GM18873 (cell line): ENCODE results near the gene TCP11L1.

Experiments used
- ATAC-seq: cut with Tn5 transposase; IDR thresholded peaks from one replicate; pipeline ENCODE4 v1.9.1; 2021; ENCODE audit warnings: mild to moderate bottlenecking, moderate library complexity, moderate number of reproducible peaks; ENCODE audit not compliant: unreplicated experiment, low FRiP score

Gene TCP11L1, protein sequence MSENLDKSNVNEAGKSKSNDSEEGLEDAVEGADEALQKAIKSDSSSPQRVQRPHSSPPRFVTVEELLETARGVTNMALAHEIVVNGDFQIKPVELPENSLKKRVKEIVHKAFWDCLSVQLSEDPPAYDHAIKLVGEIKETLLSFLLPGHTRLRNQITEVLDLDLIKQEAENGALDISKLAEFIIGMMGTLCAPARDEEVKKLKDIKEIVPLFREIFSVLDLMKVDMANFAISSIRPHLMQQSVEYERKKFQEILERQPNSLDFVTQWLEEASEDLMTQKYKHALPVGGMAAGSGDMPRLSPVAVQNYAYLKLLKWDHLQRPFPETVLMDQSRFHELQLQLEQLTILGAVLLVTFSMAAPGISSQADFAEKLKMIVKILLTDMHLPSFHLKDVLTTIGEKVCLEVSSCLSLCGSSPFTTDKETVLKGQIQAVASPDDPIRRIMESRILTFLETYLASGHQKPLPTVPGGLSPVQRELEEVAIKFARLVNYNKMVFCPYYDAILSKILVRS

DNA sequence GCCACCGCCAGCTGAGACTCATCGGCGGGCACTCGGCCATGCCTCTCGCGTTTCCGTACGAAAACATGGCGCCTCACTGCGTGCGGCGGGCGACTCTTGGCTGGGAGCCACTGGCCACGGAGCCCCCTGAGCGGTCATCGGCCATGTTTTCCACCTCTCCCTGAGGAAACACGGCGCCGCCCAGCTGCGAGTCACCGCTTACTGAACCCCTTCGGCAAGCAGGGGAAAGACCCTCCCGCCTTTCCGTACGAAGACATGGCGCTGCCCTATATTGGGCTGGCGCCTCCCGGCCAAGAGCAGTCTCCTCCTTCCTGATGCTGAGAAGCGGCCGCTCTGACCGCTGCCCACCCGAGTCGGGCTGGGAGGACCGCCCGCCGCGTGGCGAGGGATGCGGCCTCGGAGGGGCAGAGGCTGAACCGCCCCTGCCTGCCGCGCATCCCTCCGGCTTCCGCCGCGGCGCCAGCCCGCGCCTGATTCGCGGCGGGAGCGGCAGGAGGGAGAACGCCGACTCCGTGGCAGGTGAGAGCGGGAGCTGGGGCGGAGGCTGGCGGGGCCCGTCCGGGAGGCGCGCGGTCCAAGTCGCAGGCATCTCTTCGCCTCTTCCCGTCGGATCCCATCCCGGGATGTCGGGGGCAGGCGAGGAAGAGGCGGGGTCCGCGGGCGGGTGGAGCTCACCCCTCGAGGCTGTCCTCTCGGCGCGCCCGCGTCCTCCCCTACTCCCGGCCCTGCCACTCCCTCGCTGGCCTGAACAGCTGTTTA, at the start of gene TCP11L1:
TSS of gene TCP11L1 (plus strand) at position 299 of the 759 bp plus-strand sequence. CDS start 4,202 bp downstream, outside the sequence.
- ATAC-seq = peak; percentile 76

DNA sequence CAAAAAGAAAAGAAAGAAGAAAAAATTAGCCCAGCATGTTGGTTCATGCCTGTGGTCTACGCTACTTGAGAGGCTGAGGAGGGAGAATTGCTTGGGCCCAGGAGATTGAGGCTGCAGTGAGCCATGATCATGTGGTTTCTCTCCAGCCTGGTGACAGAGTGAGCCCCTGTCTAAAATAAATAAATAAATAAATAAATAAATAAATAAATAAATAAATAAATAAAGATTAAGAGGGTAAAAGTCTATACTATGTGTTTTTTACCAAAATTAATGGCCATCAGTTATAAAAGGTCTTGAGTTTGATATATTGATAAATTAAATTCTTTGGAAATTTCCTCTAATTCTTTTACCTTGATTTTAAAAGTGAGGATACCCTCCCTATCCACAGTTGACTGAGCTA, 48.9 kb upstream of the TCP11L1 start:
- ATAC-seq = no peak

DNA sequence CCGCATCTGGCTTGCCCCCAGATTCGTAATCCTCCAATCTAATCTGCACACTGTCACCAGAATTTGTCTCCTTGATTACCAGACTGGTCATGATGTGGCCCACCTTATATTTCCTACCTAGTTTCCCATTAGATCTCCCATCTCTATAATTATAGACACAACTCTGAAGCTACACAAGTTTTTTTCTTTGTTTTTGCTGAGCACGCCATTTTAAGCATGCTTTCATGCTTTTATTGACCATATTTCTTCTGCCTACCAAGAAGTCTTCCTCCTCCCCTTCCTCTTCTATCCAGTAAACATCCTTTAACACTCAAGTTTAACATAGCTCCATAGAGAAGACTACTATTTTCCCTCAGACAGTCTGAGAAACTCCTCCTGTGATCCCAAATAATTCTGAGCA, 47.9 kb upstream of the TCP11L1 start:
- no peak for ATAC-seq

DNA sequence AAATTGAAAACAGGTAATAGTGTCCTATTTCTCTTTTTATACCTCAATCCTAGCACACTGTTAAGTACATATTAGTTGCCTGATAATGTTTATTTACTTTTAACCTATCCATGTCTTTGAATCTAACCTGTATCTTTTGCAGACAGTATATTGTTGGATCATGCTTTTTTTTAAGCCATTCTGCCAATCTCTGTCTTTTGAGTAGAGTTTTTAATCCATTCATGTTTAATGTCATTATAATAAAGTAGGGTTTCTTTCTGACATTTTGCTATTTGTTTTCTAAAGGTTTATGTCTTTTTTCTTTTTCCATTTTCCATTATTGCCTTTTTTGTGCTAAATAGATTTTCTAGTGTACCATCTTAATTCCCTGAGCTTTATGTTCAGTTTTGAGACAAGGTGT, 47.5 kb upstream of the TCP11L1 start:
- no peak for ATAC-seq

DNA sequence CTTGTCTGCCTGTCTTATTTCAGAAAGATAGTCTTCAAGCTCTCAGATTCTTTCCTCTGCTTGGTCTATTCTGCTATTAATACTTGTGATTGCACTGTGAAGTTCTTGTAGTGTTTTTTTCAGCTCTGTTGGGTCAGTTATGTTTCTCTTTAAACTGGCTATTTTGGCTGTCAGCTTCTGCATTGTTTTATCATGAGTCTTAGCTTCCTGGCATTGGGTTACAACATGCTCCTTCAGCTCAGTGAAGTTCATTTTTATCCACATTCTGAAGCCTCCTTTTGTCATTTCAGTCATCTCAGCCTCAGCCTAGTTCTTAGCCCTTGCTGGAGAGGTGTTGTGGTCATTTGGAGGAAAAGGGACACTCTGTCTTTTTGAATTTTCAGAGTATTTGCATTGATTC, 39.2 kb upstream of the TCP11L1 start:
- no peak for ATAC-seq

DNA sequence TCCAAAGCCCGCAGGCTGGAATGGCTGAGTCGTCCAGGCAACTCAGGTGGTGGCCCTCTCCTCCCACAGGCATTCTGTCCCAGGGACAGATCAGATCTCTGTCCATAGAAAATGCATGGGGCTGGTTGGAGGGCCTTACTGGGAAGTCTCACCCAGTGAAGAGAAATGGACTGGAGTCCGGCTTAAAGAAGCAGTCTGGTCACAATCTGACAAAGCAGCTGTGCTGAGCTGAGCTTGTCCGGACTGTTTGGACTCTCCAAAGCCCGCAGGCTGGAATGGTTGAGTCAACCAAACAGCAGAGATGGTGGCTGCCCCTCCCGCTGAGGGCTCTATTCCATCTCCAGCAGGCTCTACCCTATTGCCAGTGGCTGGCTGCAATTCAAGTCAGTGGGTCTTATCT, 38.1 kb upstream of the TCP11L1 start:
- no peak for ATAC-seq

DNA sequence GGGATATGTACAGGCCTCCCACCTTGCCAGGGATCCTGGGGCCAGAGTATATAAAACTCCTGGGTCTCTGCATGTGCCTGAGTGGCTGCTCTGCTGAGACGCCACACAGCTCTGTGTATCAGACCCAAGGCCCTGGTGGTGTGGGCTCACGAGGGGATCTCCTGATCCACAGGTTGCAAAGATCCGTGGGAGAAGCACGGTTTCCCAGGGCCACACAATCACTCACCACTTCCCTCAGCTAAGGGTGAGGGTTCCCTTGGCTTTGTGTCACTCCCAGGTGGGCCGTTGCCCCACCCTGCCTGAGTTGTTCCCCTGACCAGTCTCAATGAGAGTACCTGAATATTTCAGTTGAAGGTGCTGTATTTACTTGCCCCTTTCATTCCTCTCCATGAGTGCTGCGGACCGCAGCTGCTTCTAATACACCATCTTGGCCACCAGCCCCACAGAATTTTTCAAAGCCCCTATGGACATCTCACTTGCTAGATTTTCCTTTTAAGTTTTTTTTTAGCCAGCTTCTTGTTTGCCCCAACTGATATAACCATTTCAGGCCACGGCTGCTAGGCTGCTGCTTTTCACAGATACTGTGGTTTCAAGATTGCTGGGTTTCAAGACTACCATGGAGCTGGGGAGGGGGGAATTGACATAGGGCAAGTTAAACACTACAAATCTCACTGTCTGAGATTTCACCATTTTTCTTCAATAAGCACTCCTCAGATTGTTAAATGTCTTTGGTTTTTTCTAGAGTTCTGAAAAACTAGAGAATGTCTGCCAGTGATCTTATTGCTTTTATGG, 37.4 kb upstream of the TCP11L1 start:
- ATAC-seq = no peak

DNA sequence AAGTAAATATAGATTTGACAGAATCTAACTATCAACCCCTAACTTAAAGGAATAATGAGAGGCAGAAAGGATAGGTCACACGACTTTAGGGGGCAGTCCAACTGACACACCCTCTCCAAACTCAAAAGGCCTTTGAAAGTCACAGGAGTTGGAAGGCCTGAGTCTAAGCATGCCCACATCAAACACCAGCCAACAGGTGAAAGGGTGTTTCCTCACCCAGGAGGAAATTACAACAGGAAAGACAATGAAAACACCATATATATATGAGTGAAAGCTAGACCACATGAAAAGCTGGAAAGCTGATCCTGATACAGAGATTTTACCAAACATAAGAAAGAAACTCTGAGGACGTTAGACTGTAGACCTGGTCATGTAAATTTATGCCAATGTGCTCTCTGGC, 34.2 kb upstream of the TCP11L1 start:
- no peak for ATAC-seq

DNA sequence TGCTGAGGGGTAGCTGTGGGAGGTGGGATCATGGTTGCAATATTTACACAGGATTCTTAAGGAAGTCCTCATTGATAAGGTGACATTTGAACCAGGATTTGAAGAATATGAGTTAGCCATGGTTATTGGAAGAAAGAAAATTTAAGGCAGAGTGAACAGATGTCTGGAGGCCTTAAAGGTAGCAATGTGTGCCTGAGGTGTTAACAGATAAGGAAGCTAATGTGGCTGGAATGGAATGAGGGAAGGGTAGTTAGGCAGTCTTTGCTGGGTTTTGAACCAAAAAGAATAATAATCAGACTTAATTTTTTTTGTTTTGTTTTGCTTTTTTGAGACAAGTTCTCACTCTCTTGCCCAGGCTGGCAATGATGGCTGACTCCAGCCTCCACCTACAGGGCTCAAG, 33.4 kb upstream of the TCP11L1 start:
- ATAC-seq = no peak

DNA sequence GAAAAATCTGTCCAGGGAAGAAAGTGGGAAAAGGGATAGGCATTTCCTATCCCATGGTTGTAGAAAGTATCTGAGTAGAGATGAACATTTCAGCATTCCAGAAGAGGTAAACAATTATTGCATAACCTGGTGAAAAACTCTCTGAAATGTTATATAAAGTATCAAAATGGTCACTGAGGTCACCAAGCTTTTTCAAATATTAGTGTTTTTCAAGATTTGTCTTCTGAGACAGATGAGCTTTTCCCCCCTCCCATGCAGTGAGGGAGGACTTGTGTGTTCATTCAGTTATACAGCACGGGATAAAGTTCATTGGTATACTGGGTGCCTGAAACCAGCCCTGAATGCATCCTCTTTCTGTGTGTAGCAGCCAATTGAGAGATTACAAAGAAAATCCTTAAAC, 25.6 kb upstream of the TCP11L1 start:
- ATAC-seq = no peak

DNA sequence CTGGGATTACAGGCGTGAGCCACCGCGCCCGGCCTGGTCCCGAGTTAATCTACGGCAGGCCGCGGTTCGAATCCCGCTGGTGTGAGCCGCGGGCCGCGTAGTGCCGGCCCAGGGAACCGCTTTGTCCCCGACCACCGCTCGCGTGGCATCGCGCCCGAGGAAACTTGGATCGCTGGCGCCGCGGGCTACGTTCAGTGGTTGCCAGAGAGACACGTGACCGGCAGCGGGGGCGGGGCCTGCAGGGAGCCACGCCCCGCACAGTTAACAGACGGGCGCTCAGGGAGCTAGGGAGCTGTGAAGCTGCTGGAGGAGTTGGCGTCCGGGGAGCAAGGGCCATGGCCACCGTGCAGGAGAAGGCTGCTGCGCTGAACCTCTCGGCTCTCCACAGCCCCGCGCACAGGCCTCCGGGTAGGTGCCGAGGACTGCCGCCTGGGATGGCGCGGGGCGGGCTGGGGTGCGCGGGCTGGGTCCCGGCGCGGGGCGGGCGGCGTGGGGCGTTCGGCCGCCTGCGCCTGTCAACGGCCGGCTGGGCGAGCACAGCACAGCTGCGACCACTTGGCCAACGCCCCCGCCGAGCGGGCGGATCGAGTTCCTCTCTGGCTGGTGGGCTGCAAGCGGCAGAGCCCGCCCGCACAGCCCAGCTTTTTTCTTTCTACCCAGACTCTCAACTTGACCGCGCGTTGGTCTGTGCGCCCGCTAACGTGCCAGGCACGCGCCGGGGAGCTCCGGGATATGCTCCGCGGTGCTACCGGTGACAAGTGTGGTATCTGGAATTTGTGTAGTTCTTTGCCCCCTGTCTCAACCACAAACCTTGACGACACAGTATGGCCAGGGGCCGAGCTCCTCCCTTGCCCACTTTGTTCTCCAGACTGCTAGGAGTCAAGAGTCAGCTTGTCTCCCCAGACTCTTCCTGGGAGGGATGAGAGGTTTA, 23.5 kb upstream of the TCP11L1 start, which contains the start of gene DEPDC7:
TSS of gene DEPDC7 (plus strand) at position 258 of the 931 bp plus-strand sequence. CDS start at position 336, 78 bp downstream.
- ATAC-seq = no peak

DNA sequence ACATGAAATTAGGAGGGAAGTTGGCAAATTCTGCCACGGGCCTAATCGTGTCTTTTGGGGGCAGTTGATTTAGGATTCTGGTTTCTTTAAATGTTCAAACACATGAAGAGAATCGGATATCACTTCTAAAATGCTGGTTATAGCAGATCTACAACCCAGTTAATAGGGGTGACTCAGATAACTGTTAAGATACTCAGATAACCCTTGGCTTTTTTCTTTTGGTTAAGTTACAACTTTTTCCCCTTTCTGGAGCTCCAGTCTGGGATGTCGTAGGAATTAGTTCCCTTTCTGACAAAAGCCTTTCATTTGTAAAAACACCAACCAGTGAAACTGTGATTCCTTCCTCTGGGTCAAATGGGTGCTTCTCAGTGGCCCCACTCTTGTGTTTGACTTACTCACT, 22.7 kb upstream of the TCP11L1 start:
- ATAC-seq = no peak

DNA sequence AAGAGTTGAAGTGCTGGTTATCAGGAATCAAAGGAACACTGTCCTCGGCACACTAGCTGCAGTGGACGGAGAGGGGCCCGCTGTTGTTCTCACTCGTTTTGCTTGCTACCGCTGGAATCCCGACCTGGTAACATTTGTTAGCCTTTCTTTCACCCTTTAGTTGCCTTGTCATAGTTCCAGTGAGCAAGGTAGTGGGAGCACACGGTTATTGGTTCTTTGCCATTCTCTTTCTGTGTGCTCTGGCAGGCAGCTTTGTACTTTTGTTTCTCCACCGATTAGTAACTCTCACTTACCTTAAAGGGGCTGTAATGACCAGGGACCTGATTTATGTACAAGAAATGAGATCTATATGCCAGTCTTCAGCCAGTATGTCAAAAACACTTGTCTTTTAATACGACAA, 21.9 kb upstream of the TCP11L1 start:
- no peak for ATAC-seq

DNA sequence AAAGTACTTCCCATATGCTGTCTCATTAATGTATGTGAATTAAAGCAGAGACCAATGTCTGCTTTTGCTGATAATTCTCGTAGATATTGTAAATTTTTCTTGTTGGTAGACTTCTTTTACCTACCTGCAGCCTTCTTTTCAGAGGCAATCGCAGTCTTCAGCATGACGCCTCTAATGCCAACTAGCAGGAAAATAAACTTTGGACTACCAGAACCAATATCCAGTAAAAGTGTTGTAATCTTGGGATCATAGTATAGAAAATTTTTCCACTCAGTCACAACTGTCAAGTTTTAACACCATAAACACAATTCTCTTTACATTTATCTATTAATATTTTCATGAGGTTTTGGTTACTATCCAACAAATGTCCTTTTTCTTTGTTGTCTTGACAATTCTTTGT, 21.4 kb upstream of the TCP11L1 start:
- no peak for ATAC-seq

DNA sequence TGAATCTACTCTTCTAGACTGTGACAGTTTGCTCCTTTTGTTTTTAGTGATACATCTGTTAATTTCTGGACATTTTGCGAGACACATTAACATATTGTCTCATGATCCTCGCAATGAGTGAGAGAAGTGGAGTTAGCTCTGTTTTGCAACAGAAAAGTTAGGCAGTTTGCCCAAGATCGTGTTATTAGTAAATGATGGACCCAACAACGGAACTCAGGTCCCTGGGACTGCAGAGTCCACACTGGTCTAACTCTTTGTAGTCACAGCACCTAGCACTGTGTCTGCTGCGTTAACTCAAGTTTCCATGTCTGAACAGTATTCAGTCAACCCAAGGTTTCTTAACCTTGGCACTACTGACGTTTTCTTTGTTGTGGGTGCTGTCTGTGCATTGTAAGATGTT, 20.5 kb upstream of the TCP11L1 start:
- ATAC-seq = no peak

DNA sequence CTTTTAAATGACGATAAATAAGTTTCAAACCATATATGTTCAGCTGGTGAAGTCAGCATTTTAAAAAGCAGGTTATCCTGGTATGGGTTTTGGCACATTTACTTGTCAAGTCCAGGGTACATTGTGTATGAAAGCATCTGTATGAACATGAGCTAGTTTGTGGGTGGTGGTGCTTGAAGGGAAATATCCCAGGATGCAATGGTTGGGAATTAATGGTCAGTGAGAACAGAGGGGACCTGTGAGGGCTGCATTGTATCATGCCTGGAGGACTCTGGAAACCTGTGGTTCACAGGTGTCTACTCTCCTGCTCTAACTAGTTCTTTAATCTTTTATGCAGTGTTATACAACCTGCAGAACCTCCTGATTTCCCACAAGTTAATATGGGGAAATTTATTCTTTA, 17.9 kb upstream of the TCP11L1 start:
- no peak for ATAC-seq

DNA sequence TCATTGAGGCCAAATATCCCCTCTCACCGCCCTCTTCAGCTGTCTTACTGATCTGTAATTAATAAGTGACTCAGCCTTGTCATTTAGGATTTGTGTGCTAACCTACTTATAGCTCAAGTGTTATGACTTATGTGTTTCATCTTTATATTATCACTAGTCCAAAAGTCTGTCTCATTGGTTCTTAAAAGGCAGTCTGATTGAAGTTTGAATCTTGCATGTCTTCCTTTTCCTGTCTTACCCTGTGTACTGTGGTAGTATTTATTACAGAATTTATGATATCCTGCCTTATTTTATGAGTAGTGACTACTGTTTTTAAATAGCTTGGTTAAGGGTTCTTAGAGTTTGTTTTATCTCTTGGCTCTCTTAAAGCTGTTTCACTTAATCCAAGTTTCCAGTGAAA, 17.4 kb upstream of the TCP11L1 start:
- ATAC-seq = no peak

DNA sequence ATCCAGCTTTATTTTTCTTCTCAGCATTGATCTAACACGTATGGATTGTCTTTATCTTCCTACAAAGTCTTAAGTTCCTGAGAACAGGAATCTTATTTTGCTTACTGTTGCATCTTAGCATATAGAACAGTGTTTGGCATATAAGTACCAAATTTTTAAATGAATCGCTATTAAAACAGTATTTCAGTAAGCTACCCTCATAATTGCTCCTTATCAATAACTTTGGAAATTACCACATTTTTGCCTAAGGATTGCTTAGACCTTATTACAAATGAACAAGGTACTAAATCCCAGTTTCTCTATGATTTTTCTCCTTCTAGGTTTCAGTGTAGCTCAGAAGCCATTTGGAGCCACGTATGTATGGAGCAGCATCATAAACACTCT, 14.0 kb upstream of the TCP11L1 start:
- no peak for ATAC-seq

DNA sequence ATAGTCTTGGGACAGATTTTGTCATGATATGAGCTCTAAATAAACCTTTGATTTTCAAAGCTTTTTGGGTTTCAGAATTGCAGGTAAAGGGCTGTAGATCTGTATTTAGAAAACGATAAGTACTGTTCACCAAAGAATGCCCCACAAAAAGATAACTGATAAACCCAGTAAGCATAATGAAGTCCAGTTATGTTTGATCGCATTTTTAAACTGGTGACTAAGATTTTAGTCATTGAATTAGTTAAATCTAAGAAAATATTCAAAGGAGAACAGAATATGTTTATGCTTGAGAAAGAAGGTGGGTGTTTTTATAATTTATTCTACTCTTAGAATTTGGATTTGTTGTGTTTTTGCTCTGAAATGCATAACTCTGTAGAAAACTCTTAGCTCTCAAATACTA, 12.1 kb upstream of the TCP11L1 start:
- ATAC-seq = no peak
